Measurements from ENCODE around the gene TKTL1. TPM values are rescaled to one million over a fixed set of nuclear protein-coding genes. Genes with fewer than 3 reads are reported as not detected.

The TKTL1 gene
- total and polyA plus RNA-seq, 2 experiments from 2014 or later, result not detected

- Histone ChIP-seq H2AFZ (no peak overlapping the region), H3K79me2 (ENCODE audit: insufficient read depth) (peaks cover 10% of the 10 kb centered on the region; the same call in 1 of the 2 replicates), H3K36me3 (ENCODE audit: low read depth) (peaks cover 16% of the 10 kb centered on the region; the same call in 1 of the 2 replicates), H3F3A (ENCODE audit: insufficient read depth) (peaks cover 19% of the 10 kb centered on the region), H3K4me2 (ENCODE audit: unreplicated experiment) (no peak overlapping the region), H3K4me1 (ENCODE audit: insufficient read depth) (no peaks in the 10 kb centered on the region), H3K4me3 (no peak overlapping the region), H3K9me2 (ENCODE audit: insufficient read depth) (no peaks in the 10 kb centered on the region), H3K27ac (no peak overlapping the region), H4K20me1 (ENCODE audit: insufficient read depth) (no peaks in the 10 kb centered on the region), H3K9me3 (ENCODE audit: low read depth) (no peaks in the 10 kb centered on the region), H3K27me3 (replicated peaks; ENCODE audit: insufficient read depth) (no peaks in the 10 kb centered on the region), H3K9ac (no peak overlapping the region)
- in situ Hi-C loops (cut with MboI), result no loop called here
- no peak for DNase-seq
- no peak for TF ChIP-seq EZH2phosphoT487 (IDR thresholded peaks at IDR 0.05; ENCODE audit: insufficient read depth, low read depth)
- no peak for TF ChIP-seq EZH2 (IDR thresholded peaks at IDR 0.05; ENCODE audit: insufficient read depth, poor library complexity, severe bottlenecking)
- 83 to 85% methylated on average over 27 to 28 of the region's 30 CpGs for WGBS, 2 experiments (ENCODE audit: low coverage in 1 of 2, low lambda C conversion rate in 2 of 2, missing lambda C conversion rate in 2 of 2)
Measured at GRCh38 chrX:154351183-154352011, 55.8 kb downstream of the TKTL1 start.

- 82 to 95% methylated on average over 3 to 12 of the region's 14 CpGs for WGBS, 2 experiments (ENCODE audit: low coverage in 1 of 2, low lambda C conversion rate in 2 of 2, missing lambda C conversion rate in 2 of 2)
Measured at GRCh38 chrX:154352012-154352401, 56.4 kb downstream of the TKTL1 start.

GRCh38 chrX:154352466-154352865, 56.9 kb downstream of the TKTL1 start:
- peaks cover 16% of the 10 kb centered on the region; the same call in 1 of the 2 replicates for H3K36me3 ChIP-seq (ENCODE audit: low read depth)
- WGBS, 2 experiments (ENCODE audit: low coverage in 1 of 2, low lambda C conversion rate in 2 of 2, missing lambda C conversion rate in 2 of 2), result 87 to 97% methylated on average over 3 to 5 of the region's 13 CpGs

More at GRCh38 chrX:154352012-154352401, 56.4 kb downstream of the TKTL1 start:
- H3K9me3 ChIP-seq (ENCODE audit: low read depth), result no peaks in the 10 kb centered on the region
- H3K27ac ChIP-seq, result no peak overlapping the region
- H4K20me1 ChIP-seq (ENCODE audit: insufficient read depth), result no peaks in the 10 kb centered on the region
- H3K9me2 ChIP-seq (ENCODE audit: insufficient read depth), result no peaks in the 10 kb centered on the region
- H2AFZ ChIP-seq, result no peak overlapping the region
- H3K27me3 ChIP-seq (replicated peaks; ENCODE audit: insufficient read depth), result no peaks in the 10 kb centered on the region
- H3K79me2 ChIP-seq (ENCODE audit: insufficient read depth), result peaks cover 11% of the 10 kb centered on the region; the same call in 1 of the 2 replicates
- in situ Hi-C loops (cut with MboI), result no loop called here
- H3K36me3 ChIP-seq (ENCODE audit: low read depth), result peaks cover 16% of the 10 kb centered on the region; the same call in 1 of the 2 replicates
- no peak overlapping the region for H3K4me3 ChIP-seq
- no peak for DNase-seq
- no peaks in the 10 kb centered on the region for H3K4me1 ChIP-seq (ENCODE audit: insufficient read depth)
- H3F3A ChIP-seq (ENCODE audit: insufficient read depth), result peaks cover 19% of the 10 kb centered on the region
- H3K9ac ChIP-seq, result no peak overlapping the region
- no peak for TF ChIP-seq EZH2 (IDR thresholded peaks at IDR 0.05; ENCODE audit: insufficient read depth, poor library complexity, severe bottlenecking)
- TF ChIP-seq EZH2phosphoT487 (IDR thresholded peaks at IDR 0.05; ENCODE audit: insufficient read depth, low read depth), result no peak
- no peak overlapping the region for H3K4me2 ChIP-seq (ENCODE audit: unreplicated experiment)

GRCh38 chrX:154353172-154353843, 57.7 kb downstream of the TKTL1 start:
- no peak overlapping the region for H3K4me2 ChIP-seq (ENCODE audit: unreplicated experiment)
- no peaks in the 10 kb centered on the region for H3K27me3 ChIP-seq (replicated peaks; ENCODE audit: insufficient read depth)
- in situ Hi-C loops (cut with MboI), result no loop called here
- no peak overlapping the region for H2AFZ ChIP-seq
- DNase-seq, result no peak
- H3K4me3 ChIP-seq, result no peak overlapping the region
- no peaks in the 10 kb centered on the region for H3K9me3 ChIP-seq (ENCODE audit: low read depth)
- peaks cover 16% of the 10 kb centered on the region; the same call in 1 of the 2 replicates for H3K36me3 ChIP-seq (ENCODE audit: low read depth)
- no peaks in the 10 kb centered on the region for H4K20me1 ChIP-seq (ENCODE audit: insufficient read depth)
- TF ChIP-seq EZH2 (IDR thresholded peaks at IDR 0.05; ENCODE audit: insufficient read depth, poor library complexity, severe bottlenecking), result no peak
- H3K27ac ChIP-seq, result no peak overlapping the region
- no peaks in the 10 kb centered on the region for H3K4me1 ChIP-seq (ENCODE audit: insufficient read depth)
- peaks cover 15% of the 10 kb centered on the region for H3F3A ChIP-seq (ENCODE audit: insufficient read depth)
- no peak overlapping the region for H3K9ac ChIP-seq
- H3K9me2 ChIP-seq (ENCODE audit: insufficient read depth), result no peaks in the 10 kb centered on the region
- WGBS, 2 experiments (ENCODE audit: low coverage in 1 of 2, low lambda C conversion rate in 2 of 2, missing lambda C conversion rate in 2 of 2), result 74 to 79% methylated on average over 12 to 18 of the region's 24 CpGs
- peaks cover 16% of the 10 kb centered on the region for H3K79me2 ChIP-seq (ENCODE audit: insufficient read depth)

More at GRCh38 chrX:154352466-154352865, 56.9 kb downstream of the TKTL1 start:
- H3F3A ChIP-seq (ENCODE audit: insufficient read depth), result peaks cover 19% of the 10 kb centered on the region
- no peak overlapping the region for H3K9ac ChIP-seq
- no peaks in the 10 kb centered on the region for H3K4me1 ChIP-seq (ENCODE audit: insufficient read depth)
- TF ChIP-seq EZH2 (IDR thresholded peaks at IDR 0.05; ENCODE audit: insufficient read depth, poor library complexity, severe bottlenecking) (no peak), EZH2phosphoT487 (IDR thresholded peaks at IDR 0.05; ENCODE audit: insufficient read depth, low read depth) (no peak)
- no peak for DNase-seq
- H3K27ac ChIP-seq, result no peak overlapping the region
- peaks cover 12% of the 10 kb centered on the region; the same call in 1 of the 2 replicates for H3K79me2 ChIP-seq (ENCODE audit: insufficient read depth)
- H3K9me3 ChIP-seq (ENCODE audit: low read depth), result no peaks in the 10 kb centered on the region
- no peaks in the 10 kb centered on the region for H3K9me2 ChIP-seq (ENCODE audit: insufficient read depth)
- in situ Hi-C loops (cut with MboI), result no loop called here
- H2AFZ ChIP-seq, result no peak overlapping the region
- no peak overlapping the region for H3K4me3 ChIP-seq
- H3K27me3 ChIP-seq (replicated peaks; ENCODE audit: insufficient read depth), result no peaks in the 10 kb centered on the region
- no peak overlapping the region for H3K4me2 ChIP-seq (ENCODE audit: unreplicated experiment)
- H4K20me1 ChIP-seq (ENCODE audit: insufficient read depth), result no peaks in the 10 kb centered on the region
